NCI-H1105 treated with DMSO at 0.1 percent for 48 hours (cell line): ENCODE results near the gene CFAP61.
"Not testable (repeated sequence)": the region's sequence is repeated elsewhere in the genome, so short reads cannot be mapped to it uniquely, and the experiment has no call there.

Experiments used
- DNase-seq: peaks from one replicate; lab custom pipeline; 2025; lab: John Stamatoyannopoulos, UW

CFAP61 gene

DNA sequence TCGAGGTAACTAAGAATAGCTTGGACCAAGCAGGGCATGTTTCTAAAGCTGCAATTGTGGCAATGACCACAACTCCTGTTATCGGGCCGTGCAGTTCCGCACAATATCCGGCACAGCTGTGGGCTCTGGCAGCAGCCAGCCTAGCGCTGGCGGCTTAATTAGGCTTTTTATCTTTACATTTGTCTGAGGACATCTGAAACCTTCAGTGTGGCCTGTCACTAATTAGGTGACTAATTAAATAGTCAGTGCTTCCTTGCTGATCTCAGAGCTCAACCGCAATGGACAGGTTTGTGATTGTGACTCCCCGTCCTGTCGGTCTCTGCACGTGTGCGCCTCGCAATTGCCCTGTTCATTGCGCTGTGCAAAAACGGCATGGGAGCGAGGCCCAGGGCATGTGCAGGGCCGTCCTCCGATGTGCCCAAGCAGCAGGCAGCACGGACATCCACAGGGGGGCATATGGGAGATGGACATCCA lies 180.7 kb downstream of the CFAP61 start:
- no peak for DNase-seq

DNA sequence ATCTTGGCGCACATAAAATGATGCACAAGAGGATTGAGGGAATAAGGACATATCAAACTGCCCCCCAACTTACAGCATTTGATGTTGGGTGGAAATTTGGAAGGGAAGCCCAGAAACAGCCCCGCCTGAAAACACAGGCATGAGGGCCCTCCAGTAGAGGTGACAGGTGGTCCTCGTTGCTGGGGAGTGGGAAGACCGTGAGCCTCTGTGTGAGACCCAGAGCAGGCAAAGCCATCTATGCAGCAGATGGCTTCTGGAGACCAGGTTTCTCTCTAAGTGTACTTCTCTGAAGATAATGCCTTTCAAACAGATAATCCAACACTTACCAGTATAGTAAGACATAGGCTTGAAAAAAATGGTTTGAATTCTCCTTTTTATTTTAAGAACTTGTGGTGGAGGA lies 183.3 kb downstream of the CFAP61 start:
- DNase-seq = no peak

DNA sequence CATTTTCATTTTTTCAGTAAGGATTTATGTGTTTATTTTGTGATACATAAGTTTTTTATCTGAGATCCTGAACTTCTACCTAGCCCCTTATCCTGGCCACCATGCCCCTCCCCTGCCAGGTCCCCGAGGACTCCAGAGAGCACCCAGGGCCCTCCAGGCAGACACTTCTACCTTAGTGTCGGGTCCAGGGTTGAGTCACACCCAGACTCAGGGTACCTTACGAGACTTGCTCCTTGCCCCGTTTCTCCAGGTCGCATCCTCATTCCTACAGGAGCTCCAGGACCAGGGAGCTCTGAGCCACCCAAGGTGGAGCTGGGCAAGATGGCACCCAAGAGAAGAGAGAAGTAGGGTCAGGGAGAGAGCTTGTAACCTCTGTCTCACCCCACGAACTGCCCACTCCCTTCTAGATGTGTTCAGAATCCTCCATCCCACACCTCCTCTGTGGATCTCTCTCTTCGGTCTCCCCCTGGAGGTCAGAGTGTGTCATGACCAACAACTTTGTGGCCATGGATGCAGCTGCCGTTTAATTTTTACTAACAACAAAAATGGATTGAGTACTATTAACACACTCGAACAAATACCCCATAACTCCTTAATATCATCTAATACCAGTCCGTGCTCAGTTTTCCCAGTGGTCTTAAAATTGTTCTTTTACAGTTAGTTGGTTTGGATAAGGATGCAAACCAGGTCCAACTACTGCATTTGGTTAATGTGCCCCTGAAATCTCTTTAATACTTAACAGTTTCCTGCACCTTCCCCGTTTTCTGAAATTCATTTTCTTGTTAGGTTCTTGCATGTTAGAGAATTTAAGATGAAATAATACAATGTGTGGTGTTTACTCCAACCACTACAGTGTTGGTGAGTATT lies 185.0 kb downstream of the CFAP61 start:
- peak; percentile 27 for DNase-seq

- peak; percentile 96 for DNase-seq
These were observed 189.6 kb downstream of the CFAP61 start for GRCh38 chr20:20241976-20242375.

DNA sequence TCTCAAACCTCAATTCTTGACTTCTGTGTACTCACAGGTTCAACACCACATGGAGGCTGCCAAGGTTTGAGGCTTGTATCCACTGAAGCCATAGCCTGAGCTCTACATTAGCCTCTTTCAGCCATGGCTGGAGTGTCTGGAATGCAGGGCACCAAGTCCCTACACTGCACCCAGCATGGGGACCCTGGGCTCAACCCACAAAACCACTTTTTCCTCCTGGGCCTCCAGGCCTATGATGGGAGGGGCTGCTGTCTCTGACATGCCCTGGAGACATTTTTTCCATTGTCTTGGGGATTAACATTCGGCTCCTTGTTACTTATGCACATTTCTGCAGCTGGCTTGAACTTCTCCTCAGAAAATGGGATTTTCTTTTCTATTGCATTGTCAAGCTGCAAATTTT lies 192.1 kb downstream of the CFAP61 start:
- DNase-seq = not testable (repeated sequence)

DNA sequence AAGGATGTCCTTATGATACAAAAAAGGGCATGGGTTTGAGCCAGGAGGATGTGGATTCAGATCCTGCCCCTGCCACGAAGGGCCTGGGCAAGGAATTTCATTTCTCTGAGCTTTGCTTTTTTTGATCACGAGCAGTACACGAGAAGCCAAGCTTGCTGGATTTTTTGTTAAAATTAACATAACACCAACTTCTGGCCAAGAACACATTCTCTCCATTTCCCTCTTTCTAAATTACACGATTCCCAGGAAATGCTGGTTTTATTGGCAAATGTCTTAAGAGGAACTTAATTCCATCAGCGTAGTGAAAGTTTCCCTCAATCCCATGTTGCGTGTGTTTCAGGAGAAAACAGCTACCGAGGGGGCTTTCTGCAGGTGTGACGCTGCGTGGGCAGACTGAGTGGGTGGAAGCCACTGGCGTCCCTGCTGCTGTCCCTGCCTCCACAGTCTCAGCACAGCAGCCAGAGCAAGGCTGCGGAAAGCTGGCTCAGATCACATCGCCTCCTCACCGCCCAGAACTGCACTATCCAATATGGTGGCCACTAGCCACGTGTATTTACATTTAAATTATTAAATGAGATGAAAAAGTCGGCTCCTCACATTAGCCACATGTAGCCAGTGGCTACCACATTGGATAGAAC lies 194.8 kb downstream of the CFAP61 start:
- DNase-seq = no peak

DNA sequence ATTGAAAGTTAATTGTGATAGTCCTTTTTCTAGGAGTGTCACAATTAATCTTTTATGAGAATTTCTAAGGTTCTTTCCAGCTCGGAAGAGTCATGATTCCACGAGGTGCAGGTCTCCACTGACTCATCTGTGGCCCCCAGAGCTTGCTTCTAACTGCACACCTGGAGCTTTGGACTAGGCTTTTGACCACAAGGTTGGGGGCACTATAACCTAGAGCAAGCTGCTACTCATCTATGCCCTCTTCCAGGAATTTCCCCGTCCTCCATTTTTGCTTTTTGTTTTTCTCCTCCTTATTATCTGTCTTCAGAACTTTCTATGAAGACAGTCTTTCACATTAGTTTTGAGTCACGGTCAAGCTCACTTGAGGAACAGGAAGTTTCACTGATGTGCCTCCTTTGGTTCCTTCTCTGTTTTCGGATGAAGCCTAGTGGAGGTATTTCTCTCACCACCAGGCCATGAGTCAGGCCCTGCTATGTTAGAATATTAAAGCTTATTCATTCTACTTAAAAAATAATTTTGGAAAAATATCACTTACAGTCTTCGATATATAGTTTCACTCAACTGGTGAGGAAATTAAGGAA lies 196.4 kb downstream of the CFAP61 start:
- no peak for DNase-seq

DNA sequence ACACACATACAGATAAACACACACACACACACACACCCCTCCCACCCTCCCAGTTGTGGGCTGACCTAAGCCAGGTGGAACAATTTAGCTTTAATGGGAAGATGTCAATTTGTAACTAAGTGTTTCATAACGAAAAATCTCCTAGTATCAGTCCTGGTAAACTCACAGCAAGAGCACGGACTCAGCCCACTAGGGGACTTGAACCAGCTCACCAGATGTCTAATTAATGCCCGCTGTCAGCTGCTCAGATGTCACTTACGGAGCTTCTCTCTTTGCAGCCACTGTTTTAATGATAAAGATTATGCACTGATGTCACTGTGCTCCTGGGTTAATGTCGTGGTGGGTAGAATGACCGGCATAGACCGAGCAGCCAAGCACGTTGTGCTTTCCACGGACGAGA lies 199.0 kb downstream of the CFAP61 start:
- DNase-seq = peak; percentile 26

DNA sequence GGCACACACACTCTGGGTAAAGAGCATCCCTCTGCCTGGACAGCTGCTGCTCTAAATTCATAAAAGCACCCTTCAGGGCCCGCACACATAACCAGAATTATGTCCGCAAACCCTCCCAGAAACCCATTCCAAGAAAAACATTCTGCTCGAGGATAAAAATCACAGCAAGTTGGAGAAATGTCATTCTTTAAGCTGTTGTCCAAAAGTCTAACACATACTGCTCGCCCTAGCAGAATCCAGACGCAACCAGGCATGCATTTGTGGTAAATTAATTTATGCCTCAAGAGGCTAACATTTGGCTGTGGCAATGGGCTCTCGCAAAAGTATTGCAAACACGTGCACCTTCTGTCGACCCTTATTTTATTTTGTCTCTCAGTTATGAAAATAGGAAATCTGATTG lies 199.5 kb downstream of the CFAP61 start:
- DNase-seq = no peak

DNA sequence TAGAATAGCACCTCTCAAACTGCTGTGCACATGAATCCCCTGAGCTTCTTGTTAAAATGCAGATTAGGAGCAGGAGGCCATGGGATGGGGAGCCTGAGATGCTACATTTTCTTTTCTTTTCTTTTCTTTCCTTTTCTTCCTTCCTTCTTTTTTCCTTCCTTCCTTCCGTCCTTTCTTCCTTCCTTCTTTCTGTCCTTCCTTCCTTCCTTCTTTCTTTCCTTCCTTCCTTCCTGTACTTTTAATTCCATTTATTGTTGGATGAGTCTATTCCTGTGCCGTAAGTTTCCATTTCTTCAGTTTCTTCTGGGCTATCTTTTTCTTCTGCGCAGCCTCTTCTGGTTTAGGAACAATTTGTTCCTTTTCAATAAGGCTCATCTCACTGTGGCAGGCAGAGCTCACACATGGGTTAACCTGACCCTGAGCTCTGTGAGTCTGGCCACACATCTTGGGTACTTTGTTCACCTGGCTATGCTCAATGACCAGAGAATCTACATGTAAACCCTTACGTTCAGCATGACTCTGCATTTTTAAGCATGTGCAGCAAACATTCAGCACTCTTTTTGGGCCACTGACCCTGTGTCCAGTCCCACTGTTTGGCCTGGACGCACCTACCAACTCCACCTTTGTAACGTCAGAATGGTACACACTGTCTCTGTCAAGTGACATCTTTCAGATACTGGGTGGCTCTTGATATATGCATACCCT lies 200.9 kb downstream of the CFAP61 start:
- DNase-seq = no peak

- peak; percentile 42 for DNase-seq
These were observed 201.5 kb downstream of the CFAP61 start for GRCh38 chr20:20253744-20254330.

DNA sequence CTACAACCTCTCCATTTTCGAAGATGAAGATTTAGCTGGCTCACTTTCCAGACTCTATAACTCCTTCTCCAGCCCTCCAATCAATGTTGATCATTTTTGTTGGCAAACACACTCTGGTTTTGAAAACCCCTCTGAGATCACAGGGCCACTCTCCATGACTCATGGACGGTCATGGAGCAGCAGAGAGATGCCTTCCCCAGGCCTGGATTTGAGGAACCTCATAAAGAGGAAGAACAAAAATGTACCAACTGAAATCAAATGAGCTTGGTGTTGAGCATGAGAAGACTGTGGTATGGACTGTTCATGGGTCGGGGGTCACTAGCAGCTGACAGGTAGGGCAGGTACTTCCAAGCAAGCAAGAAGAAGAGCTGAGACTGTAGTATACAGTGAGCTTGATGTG lies 202.8 kb downstream of the CFAP61 start:
- DNase-seq = no peak

GRCh38 chr20:20259533-20259932 lies 207.2 kb downstream of the CFAP61 start:
- no peak for DNase-seq

DNA sequence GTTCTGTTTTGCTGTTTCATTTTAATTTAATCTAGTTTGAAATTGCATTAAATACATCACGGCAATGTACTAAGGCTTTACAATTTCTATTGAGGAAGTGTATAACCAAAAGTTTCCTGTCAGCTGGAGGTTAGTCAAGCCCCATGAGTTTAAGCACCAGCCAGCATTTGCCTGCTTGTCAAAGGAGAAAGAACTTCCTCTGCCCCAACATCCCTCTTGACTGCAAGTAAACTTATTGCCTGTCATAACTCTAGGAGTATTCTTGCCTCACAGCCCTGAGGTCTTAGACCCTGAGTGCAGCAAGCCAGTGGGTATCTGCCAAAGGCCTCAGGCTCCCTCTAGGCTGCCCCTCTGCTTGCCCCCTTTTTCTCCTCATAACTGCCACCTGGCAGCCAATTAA lies 208.8 kb downstream of the CFAP61 start:
- DNase-seq = no peak

GRCh38 chr20:20265210-20265609 lies 212.9 kb downstream of the CFAP61 start:
- no peak for DNase-seq

- DNase-seq = no peak
These were observed 214.2 kb downstream of the CFAP61 start for GRCh38 chr20:20266552-20266951.

DNA sequence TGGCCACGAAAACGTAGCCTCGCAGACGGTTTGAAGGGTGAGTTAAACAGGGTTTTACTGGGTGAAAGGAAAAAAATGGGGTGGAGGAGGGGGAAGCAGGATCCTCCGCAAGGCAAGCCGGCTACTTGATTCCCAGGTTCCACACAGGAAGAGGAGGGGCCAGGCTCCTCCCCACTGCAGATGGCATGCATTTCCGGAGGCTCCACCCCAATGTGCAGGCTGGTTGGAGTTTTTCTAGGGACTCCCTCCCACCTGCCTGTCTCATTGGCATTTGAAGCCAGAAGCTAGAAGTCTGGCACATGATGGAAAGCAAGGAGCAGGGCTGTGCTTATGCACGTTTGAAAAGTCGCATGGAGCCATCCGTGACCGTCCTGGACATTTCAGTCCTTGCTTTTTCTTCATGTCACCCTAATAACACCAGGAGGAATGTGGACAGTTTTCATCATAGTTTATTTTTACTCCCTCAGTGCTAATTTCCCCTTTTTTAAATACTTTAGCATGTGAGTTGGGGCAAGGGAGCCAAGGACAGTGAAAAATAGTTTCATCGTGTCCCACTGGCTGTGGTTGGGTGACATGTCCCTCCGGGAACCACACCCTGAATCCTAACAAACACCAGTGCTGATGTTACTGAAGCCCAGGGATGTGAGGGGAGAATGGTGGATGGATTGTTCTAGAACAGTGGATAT lies 215.5 kb downstream of the CFAP61 start:
- DNase-seq = peak; percentile 86

DNA sequence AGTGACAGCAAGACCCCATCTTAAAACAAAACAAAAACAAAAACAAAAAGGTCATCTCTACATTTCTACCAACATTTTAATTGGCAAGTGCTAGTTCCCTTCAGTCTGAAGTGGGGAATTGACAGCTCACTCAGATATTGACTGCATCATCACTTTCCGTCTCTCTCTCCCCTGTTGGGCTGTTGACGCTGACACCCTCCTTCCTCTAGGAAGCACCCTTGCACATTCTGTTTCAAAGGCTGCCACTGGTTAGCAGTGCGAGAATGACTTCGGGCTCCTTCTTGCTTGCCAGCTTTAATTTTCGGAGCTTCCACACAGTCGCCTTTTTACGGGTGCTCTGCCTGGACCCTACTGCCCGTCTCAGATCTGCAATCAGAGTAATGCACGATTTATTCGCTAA lies 218.9 kb downstream of the CFAP61 start:
- no peak for DNase-seq

DNA sequence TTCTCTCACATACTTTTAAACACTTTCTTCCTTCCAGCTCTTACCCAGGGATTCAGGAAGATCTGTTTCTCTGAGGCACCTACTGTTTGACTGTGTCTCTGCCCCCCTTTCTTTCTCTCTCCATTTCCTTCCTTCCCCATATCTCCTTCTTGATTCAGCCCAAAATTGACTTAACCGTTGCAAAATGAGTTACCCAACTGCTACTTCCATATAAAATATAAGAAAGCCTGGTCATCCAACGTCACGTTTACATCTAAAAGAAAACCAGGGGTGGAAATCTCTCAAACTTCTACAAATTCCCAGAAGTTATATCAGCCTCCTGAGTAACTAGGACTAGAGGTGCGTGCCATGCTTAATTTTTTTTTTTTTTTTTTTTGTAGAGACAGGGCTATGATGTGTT lies 220.4 kb downstream of the CFAP61 start:
- DNase-seq = no peak

DNA sequence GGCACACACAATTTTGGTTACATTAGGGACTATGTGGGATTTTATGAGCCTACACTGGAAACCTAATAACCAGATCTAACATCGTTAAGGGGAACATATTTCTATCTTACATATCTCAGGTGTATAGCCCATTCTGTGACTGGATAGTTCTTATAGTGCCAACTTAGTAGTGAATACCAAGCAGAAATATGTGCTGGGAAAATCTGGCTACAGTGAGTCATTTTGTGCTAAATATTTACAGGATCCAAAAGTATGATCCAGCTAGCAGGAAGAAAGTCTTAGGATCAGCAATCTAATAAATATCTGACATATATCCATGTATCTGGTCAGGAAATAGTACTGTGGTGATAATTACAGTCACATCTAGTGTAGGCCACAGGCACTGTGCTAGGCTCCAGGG lies 221.0 kb downstream of the CFAP61 start:
- no peak for DNase-seq

DNA sequence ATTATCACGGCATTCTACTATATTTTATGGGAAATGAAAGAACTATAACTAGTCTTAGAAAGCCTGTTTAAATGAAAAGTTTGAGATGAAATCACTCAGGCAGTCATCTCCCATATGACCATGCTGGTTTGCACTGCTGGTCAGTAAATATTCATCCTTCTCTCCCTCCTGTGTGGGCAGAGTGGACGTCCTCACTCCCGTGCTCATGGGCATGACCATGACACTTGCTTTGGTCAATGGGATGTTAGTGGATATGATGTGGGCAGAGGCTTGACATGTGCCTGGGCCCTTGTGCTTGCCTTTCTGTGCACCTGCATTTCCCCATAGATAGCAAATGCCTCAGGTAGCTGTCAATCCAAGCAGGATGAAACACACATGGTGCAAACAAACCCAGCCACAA lies 222.5 kb downstream of the CFAP61 start:
- no peak for DNase-seq

DNA sequence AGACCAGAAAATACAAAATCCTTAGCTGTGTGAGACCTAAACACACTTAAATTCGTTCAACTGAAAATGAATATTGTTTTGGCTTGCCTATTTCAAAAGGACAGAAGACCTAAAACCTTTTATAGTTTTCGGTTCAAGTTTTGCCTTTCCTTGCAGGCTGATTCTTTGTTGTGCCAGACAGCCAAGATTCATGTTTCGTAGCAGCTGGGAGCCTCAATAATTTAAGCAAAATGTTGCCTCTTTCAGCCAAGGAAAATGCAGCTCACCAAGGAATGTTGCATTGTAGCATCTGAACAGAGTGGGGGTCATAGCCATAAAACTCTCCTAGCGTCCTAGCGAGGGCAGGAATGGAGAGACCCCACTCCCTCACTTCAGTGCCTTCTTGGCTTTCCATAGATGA lies 223.3 kb downstream of the CFAP61 start:
- DNase-seq = no peak
